A204.1 (cell line): Measurements from ENCODE around the gene DPP4.
"Not testable (repeated sequence)": the region's sequence is repeated elsewhere in the genome, so short reads cannot be mapped to it uniquely, and the experiment has no call there.

ENCODE experiments used
- FAIRE-seq: peaks from 2 replicates; lab custom pipeline; 2012; peaks lifted over from hg19 to GRCh38; lab: Jason Lieb, UNC

The DPP4 gene

GRCh38 chr2:162057426-162057825, 16.6 kb downstream of the DPP4 start:
- FAIRE-seq = no peak

GRCh38 chr2:162056796-162057399, 17.1 kb downstream of the DPP4 start:
- no peak for FAIRE-seq

- no peak for FAIRE-seq
These were observed 20.2 kb downstream of the DPP4 start for GRCh38 chr2:162053808-162054155.

GRCh38 chr2:162053066-162053807, 20.8 kb downstream of the DPP4 start:
- no peak for FAIRE-seq

- FAIRE-seq = no peak
These were observed 23.5 kb downstream of the DPP4 start for GRCh38 chr2:162050513-162050961.

GRCh38 chr2:162049089-162049488, 24.9 kb downstream of the DPP4 start:
- FAIRE-seq = not testable (repeated sequence)

- FAIRE-seq = no peak
These were observed 29.4 kb downstream of the DPP4 start for GRCh38 chr2:162044586-162044985.

GRCh38 chr2:162043132-162043531, 30.9 kb downstream of the DPP4 start:
- FAIRE-seq = no peak

GRCh38 chr2:162041485-162041884, 32.5 kb downstream of the DPP4 start:
- no peak for FAIRE-seq

GRCh38 chr2:162038725-162039124, 35.3 kb downstream of the DPP4 start:
- FAIRE-seq = no peak

- FAIRE-seq = no peak
These were observed 36.1 kb downstream of the DPP4 start for GRCh38 chr2:162037886-162038285.

- FAIRE-seq = no peak
These were observed 36.8 kb downstream of the DPP4 start for GRCh38 chr2:162037028-162037795.

- FAIRE-seq = no peak
These were observed 38.0 kb downstream of the DPP4 start for GRCh38 chr2:162035981-162036380.

- no peak for FAIRE-seq
These were observed 43.4 kb downstream of the DPP4 start for GRCh38 chr2:162030363-162031190.

GRCh38 chr2:162029287-162029901, 44.6 kb downstream of the DPP4 start:
- no peak for FAIRE-seq

- no peak for FAIRE-seq
These were observed 45.5 kb downstream of the DPP4 start for GRCh38 chr2:162028511-162028910.

- no peak for FAIRE-seq
These were observed 48.7 kb downstream of the DPP4 start for GRCh38 chr2:162025121-162025911.

- no peak for FAIRE-seq
These were observed 51.6 kb downstream of the DPP4 start for GRCh38 chr2:162022290-162022945.

GRCh38 chr2:162021516-162022058, 52.4 kb downstream of the DPP4 start:
- no peak for FAIRE-seq

GRCh38 chr2:162018530-162018929, 55.5 kb downstream of the DPP4 start:
- no peak for FAIRE-seq
